ENCODE results near the gene P2RY6. TPM values are rescaled to one million over a fixed set of nuclear protein-coding genes. Genes with fewer than 3 reads are reported as not detected.
"Not testable (repeated sequence)": the region's sequence is repeated elsewhere in the genome, so short reads cannot be mapped to it uniquely, and the experiment has no call there.

P2RY6 gene
- polyA plus RNA-seq, 12 donors: 1.0 to 11.7 (median 1.9) TPM; not detected in 1

DNA sequence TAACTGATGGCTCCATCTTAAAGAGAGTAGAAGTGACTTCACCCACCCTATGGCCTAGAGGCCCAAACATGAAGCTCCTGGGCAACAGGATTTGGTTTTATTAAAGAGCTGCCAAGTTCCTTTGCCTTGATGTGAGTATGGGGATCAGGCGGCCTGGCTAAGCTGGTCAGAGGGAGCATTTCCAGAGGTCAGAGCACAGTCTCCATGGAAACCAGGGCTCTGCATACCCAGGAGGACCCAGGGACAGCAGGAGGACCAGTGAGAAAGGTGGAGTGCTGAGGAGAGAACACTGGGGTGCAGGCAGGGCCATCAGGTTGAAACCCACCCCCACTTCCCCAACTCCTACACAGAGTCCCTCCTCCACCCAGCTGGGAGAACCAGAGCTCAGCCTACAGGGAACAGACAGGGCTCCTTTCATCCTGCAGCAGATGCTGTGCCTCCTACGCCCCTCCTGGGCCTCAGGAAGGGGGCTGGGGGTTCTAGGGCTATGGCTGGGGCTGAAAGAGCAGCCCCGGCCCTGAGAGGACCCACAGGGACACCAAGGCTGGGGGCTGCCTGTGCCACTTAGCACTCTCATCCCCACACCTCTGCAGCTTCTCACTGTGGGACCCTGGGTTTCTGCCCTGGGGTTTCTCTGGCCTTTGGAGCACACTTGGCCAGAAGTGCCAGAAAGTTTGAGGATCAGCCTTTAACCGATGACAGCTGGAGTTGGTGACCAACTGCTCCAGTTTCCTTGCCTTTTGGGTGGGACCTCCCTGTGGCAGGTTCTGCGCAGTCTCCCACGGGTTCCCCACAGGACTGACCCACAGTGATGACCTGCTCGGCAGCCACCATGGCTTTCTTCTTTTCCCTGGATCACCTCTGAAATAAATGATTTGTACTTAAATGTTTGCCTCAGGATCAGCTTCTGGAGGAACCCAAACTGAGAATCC, 13.8 kb upstream of the P2RY6 start:
- no peak for DNase-seq

DNA sequence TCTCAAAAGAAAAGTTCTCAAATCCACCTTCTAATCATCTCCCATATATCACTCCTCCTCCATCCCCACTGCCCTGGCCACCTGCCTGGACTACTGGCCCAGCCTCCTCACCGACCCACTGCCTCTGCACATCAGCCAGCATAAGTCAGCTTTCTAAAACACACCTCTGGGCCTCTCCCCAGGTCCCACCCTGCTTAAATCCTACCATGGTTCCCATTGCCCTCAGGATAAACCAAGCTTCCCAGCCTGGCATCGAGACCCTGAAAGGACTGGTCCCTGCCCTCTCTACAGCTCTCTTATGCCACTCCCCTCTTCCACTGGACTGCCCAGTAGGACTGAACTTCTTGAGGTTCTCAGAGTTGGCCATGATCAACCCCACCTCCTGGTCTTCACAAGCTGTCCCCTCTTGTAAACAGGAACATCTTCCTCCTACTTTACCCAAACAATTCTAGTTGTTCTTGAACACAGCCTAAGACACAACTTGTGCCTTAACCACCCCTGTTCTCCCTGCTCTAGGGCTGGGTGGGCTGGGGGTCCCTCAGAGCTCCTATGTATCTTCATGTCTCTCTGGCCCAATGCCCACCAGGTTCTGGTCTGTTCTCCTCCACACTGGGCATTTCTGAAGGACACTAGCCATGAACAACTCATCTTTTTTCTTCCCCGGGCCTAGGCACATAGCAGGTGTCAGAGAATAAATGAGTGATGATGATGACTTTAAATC, 12.6 kb upstream of the P2RY6 start:
- no peak for DNase-seq

DNA sequence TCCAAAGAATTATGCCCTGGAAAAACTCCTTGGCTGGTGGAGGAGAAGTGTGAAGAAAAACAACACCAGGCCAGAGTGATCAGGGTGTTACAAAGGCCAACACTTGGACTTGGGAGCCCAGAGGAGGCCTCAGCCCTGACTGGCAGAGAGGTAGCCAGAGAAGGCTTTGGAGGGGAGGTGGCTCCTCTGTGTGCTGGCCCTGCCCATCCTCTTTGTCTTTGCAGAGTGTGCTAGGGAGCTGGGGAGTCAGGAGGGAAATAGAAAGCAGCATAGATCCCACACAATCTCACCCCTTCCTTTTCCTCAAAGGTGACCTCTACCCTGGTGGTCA, 12.0 kb upstream of the P2RY6 start:
- no peak for DNase-seq

DNA sequence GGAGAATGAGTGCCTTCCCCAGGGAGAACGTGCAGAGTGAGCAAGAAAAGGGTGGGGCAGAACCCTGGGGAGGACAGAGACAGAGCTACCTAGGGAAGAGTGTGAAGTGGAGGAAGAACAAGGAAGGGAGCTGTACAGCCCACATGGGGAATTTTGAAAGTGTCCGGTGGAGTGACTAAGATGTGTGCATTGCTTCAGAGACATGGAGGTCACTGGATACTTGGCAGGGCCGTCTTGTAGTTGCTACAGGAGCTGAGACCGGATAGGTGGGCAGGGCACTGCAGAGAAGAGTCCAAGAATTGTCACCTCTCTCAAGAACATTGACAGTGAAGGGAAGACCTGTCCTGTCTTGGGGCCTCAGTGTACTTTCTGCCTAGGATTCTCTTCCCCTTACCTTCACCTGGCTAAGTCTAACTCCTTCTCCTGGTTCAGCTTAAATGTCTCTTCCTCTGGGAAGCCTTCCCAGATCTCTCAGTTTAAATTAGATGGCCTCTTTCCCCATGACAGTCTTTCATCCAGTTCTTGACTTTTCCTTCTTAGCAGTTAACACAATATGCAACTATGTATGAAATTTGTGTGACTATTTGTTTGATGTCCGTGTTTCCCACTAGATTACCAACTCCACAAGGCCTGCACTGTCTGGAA, 9.2 kb upstream of the P2RY6 start:
- no peak for DNase-seq

DNA sequence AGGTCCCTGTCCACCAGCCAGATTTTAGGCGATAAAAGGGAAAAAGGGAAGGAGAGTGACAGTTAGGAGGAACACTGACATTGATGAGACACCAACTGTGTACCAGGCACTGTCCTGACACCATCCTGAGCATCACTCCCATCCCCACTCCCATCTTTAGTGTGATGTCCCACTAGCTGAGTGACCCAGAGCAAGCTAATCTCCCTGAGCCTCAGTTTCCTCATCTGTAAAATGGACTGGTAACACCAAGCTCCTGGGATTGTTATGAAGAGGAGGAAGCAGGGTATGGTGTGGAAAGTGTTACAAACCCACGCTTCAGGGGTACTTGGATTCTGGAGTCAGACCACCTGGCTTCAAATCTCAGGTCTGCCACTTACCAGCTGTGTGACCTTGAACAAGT, 8.5 kb upstream of the P2RY6 start:
- no peak for DNase-seq

DNA sequence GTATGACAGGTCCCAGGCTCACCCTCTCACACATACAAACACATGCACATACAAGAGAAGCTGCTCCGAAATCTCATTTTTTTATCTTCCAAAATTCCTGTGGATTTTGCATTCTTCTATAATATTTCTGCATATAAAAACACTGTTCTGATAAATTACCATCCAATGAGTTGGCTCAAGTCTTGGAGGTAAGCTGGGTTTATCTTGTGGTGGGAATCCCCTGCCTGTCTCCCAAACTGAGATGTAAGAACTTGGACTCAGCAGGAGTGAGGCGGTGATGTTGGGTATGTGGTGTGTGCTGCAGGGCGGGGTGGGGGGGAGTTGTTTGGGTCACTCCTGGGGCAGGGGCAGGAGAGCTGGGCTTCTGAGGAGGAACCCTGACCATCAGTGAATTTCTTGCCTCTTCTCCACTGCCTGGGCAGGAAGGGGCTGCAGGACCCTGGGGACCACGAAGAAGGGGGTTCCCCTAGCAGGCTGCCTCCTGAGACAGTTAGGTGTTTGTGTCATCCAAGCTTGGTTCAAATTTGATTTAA, 6.8 kb upstream of the P2RY6 start:
- no peak for DNase-seq

DNA sequence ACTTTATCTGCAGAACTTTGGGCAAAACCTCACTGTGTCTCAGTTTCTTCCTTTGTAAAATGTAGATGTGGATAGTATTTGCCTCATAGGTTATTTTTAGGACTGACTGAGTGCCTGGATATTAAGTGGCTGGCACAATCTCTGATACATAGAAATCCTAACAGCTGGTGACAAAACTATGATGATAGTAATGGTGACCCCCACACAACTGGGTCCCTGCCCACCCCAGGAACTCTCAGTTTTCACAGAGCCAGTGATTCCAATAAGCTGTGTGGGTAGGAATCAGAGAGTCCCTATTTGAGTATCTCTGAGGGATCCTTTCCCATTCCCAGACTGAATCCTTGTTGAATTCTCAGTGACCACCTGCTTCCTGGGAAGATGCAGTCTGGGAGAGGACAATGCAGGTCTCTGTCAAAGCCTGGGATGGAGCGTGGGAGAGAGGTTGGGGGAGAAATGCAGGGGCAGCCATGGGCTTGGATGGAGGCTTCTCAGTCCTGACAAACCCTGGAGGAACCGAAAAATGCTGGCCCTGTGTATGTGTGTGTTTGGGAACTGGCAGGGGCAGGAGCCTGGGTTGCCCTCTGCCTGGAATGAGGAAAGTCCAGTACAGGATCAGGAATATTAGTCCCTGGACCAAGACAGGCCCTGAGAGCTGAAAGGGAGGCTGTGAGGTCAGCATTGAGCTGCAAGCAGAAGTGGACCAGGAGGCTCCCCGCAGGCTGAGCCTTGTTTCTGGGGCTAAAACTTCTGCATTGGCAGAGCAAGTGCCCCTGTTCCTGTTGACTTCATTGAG, 6.1 kb upstream of the P2RY6 start:
- no peak for DNase-seq

DNA sequence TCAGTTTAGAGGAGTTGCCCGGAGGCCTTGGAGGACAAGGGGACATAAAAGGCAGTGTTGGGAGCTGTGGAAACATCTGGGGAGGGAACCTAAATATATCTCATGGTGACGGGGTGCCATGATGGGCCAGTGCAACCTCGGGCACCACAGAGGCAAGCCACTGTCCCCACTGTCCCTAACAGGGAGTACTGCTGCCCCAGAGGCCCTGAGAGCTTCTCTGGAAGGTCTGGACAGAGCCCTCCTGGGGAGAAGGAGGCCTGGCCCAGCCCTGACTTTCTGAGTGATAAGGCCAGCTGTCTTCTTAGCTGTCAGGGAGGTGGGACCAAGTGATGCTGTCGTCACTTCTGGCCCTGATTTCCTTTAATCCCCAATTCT, 5.5 kb upstream of the P2RY6 start:
- DNase-seq: no peak

DNA sequence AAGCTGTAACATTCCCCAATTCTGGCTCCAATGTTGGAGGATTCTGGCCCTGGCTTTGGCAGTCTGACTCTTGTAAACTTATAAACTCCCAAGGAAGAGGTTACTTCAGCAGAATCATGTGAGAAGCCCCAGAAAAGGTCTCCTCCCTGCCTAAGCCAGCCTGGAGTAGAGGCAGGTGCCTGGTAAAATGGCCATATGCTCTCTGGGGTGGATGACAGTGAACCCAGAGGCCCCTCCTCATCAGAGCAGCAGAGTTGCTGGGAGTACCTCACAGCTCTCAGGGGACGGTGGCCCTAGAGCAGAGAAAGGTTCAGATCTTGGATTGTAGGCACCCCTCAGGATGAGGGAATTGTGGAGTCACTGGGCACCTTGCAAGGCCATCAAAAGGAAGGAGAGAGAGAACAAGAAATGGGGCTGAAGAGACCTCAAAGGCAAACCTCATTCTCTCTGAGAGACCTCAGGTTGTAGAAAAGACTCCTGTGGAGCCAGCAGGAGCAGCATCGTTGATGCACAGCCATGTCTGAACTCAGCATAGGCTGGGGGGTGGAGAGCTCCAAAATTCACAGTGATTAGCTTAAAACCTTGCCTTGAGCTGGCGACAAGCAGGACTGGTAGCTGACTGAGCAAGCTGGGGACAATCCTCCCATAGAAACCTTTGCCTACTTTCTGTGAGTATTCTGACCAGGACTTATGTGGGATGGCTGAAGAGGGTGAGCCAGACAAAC, 4.9 kb upstream of the P2RY6 start:
- DNase-seq: no peak

DNA sequence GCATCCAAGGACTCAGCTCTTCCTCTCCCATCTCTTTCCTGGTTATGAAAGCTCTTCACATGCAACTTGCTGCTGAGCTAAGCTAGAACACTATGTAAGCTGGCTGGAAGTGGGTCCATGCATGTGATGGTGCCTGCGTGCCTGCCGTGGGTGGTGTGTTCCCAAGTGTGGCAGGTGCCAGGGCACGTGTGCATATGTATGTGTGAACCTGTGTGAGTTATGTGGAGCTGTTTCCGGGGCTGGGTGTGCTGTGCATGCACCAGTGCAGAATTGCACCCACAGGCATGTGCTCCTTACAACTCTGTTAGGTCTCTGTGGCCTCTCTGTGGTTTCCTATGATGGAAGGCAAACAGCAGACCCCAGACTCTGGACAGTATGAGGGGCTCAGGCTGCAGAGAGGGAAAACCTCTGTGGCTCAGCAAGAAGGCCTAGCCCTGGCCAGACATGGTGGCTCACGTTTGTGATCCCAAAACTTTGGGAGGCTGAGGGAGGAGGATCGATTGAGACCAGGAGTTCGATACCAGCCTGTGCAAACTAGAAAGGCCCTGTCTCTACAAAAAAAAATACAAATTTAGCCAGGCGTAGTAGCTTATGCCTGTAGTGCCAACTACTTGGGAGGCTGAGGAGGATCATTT, 4.1 kb upstream of the P2RY6 start:
- no peak for DNase-seq

DNA sequence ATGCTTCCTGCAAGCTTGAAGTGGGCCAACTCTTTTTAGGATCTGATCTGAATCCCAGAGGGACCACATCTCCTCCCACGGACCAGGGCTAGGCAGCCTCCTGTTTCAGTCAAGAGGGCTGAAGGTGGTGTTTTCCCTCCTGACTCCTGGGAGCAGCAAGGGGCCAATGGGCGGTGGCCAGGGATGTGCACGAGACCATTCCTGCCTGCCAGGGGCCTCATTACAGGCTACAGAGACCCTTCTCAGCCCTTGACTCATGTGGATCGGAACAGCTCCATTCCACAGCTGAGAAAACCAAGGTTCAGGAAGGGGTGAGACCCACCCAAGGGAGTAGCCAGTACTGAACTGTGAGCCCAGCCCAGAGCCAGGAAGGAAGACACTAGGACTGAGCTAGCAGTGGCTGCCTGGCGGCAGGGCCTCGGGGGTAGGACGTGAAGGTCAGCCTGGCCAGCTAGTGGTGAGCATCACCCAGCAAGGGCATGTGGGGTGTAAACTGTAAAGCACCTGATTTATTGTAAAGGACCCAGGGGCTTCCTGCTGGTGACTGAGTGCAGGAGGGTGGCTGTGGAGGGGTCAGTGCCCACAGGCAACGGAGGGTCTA, 3.4 kb upstream of the P2RY6 start:
- no peak for DNase-seq

DNA sequence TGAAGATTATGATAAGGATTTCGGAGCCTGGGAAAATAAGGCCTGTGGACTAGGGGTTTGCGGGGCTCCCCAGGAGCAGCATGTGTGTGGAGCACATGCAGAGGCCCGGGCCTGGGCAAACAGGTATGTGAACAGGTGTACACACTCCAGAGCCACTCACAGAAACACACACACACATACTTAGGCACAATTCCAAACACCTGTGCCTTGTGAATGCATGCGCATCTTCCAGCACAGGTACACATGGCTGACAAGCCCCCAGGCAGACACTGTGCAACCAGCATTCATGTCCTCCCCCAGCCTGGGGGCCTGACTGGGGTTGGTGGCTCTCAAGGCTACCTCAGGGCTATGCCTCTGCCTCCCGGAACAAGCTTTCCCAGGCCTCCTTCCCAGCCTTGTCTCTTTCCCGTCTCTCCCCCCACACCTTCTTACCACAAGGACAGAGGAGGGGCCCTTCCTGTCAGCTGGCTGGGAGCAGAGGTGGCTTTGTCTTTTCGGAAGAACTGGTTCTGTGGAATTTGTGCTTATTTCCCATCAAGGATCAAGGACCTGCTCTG, 2.6 kb upstream of the P2RY6 start:
- no peak for DNase-seq

DNA sequence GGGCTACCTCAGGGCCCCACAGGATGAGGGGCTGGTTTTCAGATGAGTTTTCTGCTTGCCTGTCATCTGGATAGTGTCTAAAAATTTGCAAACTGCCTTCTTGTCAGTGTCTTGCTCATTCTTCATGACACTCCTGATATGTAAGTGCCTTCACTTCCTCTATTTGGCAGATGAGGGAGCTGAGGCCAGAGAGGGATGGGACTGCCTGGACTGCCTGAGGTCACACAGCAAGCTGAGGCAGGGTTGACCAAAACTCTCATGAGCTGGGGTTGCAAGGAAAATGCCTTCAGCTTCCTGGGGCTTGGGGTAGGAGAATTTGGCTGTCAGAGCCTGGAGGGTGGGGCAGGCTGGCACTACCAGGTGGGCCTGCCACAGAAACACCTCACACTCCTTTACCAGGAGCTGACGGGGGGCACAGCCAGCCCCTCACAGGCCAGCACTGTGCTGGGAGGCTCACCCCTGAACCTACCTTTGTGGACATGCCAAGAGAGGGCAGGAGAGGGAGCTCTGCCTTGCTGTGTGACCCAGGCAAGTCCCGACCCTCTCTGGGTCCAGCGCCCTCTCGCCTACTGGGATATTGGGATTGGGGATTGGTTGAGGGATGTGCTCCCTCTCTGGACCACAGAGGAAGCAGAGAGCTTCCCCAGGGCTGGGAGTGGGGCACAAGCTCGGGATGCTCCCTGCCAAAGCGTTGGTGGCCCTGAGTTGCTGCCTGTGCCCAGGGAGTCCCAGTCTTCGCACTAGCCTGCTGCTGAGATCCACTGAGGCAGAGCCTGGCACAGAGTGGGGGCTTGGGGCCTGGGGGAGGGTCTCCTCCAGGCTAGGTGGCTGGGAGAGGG, 1.9 kb upstream of the P2RY6 start:
- DNase-seq: no peak

DNA sequence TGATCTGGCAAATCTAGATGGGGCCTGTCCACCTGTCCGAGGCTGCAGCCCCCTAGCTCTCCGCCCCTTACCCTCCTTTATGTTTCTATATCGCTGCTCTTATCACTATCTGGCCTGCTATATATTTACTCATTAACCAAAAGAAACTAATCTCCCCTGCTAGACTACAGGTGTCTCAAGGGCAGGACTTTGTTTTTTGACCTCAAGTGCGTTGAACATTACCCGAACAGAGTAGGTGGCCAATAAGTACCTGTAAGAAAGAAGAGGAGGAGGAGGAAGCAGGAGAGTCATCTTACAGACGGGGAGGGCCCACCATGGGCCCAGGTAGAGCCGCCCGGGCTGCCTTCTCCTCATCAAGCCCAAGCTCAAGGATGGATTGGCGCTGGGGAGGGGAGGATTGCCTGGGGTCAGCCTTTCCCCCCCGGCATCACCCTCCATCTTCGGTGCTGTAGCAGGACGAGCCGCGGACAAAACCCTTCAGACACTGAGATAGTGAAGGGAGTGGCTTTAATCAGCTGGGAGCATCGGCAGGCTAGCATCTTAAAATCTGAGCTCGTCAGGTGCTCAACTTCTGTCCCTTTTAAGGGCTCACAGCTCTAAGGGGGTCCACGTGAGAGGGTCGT, 1.2 kb upstream of the P2RY6 start:
- DNase-seq: no peak

DNA sequence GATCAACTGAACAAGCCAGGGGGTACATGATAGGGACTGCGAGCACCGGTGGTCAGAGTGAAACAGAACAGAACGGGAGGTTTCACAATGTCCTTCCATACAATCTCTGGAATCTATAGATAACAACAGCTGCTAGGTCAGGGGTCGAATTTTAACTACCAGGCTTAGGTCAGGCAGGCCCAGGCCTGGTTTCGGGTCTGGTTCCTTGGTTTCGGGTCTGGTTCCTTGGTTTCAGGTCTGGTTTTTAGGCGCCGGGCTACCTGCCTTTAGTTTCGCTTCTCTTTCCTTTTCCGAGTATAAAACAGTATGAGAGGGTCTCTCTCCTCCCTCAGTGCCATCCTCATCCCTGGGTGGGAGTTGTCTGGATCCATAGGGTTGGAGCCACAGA, 666 bp upstream of the P2RY6 start:
- DNase-seq: not testable (repeated sequence)

DNA sequence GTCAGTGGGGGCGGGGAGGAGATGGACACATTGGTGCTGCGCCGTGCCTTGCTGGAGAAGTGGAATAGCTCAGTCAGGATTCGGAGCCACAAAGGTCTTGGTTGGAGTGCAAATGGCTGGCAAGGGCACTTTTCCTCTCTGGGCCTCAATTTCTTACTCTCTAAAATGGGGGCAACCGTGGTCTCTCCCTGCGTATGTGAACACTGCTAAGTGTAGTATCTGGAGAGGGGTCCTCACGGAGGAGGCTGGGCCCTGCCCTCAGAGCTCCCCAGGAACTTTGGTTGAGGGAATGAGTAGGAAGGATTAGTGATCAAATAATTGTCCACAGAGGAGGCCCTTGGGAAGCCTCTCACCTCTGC, 521 bp downstream of the P2RY6 start:
- no peak for DNase-seq

DNA sequence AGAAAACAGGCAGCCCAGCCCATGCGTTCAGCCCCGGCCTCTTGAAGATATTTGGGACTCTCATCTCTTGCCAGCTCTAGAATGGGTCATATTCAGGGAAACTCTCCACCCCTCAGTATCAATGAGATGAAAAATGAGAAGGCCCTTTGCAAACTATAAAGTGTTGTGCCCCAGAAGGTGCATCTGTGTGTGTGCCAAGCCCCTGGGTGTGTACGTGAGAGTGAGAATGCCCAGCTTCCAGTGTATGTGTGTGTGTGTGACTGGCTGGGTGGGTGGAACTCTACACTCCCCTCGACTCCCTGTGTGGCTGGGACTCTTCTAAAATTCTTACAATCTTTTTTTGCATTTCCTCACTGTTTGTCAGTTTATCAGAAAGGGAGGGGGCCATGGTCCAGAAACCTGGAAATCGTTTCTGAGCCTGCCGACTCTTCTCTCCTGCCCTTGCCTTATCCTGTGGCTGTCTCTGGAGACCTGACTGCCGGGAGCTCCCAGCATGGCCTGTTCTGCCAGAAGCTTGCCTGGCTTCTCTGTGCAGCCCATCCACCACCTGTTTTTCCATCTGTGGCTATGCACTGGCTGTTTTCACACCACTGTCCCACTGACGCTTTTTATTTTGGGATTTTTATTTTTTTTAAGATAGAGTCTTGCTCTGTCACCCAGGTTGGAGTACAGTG, 1.2 kb downstream of the P2RY6 start:
- no peak for DNase-seq

DNA sequence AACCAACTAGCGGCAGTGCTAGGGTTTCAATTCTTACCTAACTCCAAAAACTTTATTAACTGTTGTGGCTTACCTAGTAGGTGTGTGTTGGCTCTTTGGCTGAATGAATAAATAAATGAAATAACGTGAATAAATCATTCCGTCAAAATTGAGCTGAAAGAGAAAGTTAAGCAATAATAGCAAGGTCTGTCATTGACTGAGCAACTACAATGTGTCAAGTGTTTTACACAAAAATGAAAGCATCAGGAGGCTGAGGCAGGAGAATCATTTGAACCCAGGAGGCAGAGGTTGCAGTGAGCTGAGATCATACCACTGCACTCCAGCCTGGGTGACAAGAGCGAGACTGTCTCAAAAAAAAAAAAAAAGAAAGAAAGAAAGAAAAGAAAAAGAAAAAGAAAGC, 2.1 kb downstream of the P2RY6 start:
- DNase-seq: not testable (repeated sequence)

Measured in muscle of arm (tissue), 12 donors.